Osteocyte (in vitro differentiated cells): ENCODE measurements around the gene ANKLE2. TPM values are rescaled to one million over a fixed set of nuclear protein-coding genes. Genes with fewer than 3 reads are reported as not detected.

ENCODE experiments used
- DNase-seq: peaks from one replicate; pipeline ENCODE4 v3.0.0; 2021; ENCODE audit warnings: mixed read lengths; ENCODE audit not compliant: unreplicated experiment; ENCODE audit errors: extremely low spot score
- H3K27ac Mint-ChIP-seq: one replicate; pipeline ENCODE4 v1.8.0; 2021; ENCODE audit warnings: mild to moderate bottlenecking, mixed read lengths; ENCODE audit not compliant: unreplicated experiment
- H3K27me3 Mint-ChIP-seq: one replicate; pipeline ENCODE4 v1.8.0; 2021; ENCODE audit warnings: mixed read lengths; ENCODE audit not compliant: unreplicated experiment
- H3K36me3 Mint-ChIP-seq: one replicate; pipeline ENCODE4 v1.8.0; 2021; ENCODE audit warnings: mixed read lengths; ENCODE audit not compliant: unreplicated experiment
- H3K4me1 Mint-ChIP-seq: one replicate; pipeline ENCODE4 v1.8.0; 2021; ENCODE audit warnings: mixed read lengths; ENCODE audit not compliant: unreplicated experiment
- H3K4me3 Mint-ChIP-seq: one replicate; pipeline ENCODE4 v1.8.0; 2021; ENCODE audit warnings: mild to moderate bottlenecking, moderate library complexity, mixed read lengths; ENCODE audit not compliant: unreplicated experiment
- H3K9me3 Mint-ChIP-seq: one replicate; pipeline ENCODE4 v1.8.0; 2021; ENCODE audit warnings: mixed read lengths; ENCODE audit not compliant: unreplicated experiment
- total RNA-seq: library from RNA; stranded (reverse); gene quantifications from 2 replicates; pipeline ENCODE4 v1.2.1, GENCODE V29; 2021
- TF ChIP-seq, protein P1 (sequence below): fragments of 200-600 bp; sonication (generic); IDR thresholded peaks from 2 replicates; pipeline ENCODE4 v1.5.0; 2021; ENCODE audit warnings: antibody characterized with exemption, mild to moderate bottlenecking, moderate library complexity

The ANKLE2 gene
- total RNA-seq, 1 donor from 2014 or later = 70.0 TPM

DNA sequence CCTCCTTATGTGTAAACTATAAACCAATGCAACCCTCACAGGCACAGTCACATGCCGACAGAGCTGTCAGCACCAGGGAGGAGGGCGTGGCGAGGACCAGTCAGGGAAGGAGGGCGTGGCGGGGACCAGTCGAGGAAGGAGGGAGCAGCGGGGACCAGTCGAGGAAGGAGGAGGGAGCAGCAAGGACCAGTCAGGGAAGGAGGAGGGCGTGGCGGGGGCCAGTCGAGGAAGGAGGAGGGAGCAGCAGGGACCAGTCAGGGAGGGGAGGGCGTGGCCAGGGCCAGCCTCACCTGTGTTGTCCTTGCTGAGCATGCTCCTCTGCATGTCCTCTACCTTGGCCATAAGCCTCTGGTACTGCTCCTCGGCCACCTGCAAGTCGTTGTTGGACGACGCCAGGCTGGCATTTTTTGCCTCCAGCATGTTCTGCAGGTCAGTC lies 42.8 kb upstream of the ANKLE2 start:
- H3K36me3 Mint-ChIP-seq = peaks cover 63% of the 10 kb centered on the region
- no peaks in the 10 kb centered on the region for H3K4me1 Mint-ChIP-seq
- H3K4me3 Mint-ChIP-seq = no peak overlapping the region
- H3K27me3 Mint-ChIP-seq = no peaks in the 10 kb centered on the region
- H3K9me3 Mint-ChIP-seq = no peaks in the 10 kb centered on the region
- no peak for DNase-seq
- no peak overlapping the region for H3K27ac Mint-ChIP-seq
- TF ChIP-seq, protein P1, sequence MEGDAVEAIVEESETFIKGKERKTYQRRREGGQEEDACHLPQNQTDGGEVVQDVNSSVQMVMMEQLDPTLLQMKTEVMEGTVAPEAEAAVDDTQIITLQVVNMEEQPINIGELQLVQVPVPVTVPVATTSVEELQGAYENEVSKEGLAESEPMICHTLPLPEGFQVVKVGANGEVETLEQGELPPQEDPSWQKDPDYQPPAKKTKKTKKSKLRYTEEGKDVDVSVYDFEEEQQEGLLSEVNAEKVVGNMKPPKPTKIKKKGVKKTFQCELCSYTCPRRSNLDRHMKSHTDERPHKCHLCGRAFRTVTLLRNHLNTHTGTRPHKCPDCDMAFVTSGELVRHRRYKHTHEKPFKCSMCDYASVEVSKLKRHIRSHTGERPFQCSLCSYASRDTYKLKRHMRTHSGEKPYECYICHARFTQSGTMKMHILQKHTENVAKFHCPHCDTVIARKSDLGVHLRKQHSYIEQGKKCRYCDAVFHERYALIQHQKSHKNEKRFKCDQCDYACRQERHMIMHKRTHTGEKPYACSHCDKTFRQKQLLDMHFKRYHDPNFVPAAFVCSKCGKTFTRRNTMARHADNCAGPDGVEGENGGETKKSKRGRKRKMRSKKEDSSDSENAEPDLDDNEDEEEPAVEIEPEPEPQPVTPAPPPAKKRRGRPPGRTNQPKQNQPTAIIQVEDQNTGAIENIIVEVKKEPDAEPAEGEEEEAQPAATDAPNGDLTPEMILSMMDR = no peak

DNA sequence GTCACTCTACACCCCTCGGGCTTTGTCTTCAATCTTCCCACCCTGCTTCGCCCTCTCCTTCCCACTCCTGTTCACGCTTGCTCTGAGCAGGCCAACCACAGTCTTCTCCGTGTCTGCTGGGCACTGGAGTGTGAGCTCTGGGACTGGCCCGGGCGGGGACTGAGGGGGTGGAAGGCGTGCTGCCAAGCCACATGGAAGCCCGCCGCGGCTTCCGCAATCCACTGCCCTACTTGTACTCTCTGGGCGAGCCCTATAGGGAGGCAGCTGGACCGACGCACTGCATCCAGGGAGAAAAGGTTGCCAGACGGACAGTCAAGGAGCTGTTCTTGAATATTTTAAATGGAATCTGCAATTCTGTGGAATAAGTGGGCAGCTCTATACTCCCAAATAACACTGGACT lies 42.3 kb upstream of the ANKLE2 start:
- H3K27ac Mint-ChIP-seq = no peak overlapping the region
- H3K4me1 Mint-ChIP-seq = no peaks in the 10 kb centered on the region
- no peaks in the 10 kb centered on the region for H3K27me3 Mint-ChIP-seq
- TF ChIP-seq, protein P1 = no peak
- H3K9me3 Mint-ChIP-seq = no peaks in the 10 kb centered on the region
- no peak for DNase-seq
- H3K36me3 Mint-ChIP-seq = peaks cover 62% of the 10 kb centered on the region
- H3K4me3 Mint-ChIP-seq = no peak overlapping the region

DNA sequence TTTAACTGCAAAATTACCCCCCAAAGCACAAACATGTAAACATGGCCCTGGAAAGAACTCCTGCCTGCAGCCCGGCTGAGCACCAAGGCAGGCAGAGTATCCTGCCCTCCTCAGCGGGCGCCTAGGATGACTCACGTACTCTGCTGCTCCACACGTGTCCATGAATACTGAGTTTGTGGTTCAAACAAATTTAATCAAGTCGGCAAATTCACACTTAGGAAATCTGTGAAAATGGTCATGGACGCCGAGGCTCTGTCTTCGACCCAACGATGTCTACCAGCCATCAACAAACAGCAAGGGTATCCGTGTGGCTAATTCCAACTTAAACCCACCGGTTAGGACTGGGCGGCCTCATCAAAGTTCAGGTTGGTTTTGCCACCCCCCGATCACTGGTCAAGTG lies 41.5 kb upstream of the ANKLE2 start:
- Mint-ChIP-seq H3K36me3 (peaks cover 57% of the 10 kb centered on the region), H3K4me1 (no peaks in the 10 kb centered on the region), H3K27me3 (no peaks in the 10 kb centered on the region), H3K27ac (no peak overlapping the region), H3K9me3 (no peaks in the 10 kb centered on the region), H3K4me3 (no peak overlapping the region)
- TF ChIP-seq, protein P1 = no peak
- DNase-seq = no peak

DNA sequence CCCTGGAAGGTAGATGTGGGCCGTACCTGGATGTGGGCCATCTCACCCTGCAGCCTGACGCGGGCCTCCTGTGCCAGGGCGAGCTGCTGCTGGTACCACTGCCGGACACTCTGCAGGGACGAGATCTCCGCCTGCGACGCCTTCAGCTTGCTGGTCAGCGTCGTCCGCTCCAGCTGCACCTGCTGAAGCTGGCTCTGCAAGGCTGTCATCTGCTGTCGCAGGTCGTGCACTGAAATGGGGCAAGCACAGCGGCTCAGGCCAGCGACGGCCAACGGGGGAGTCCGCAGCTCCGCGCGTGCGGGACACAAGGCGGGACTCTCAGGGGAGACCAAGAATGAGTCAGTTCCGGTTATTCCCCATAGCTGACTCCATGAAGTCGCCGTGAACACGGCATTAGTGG lies 40.1 kb upstream of the ANKLE2 start:
- DNase-seq = no peak
- TF ChIP-seq, protein P1 = no peak
- no peaks in the 10 kb centered on the region for H3K27me3 Mint-ChIP-seq
- H3K36me3 Mint-ChIP-seq = peaks cover 52% of the 10 kb centered on the region
- no peaks in the 10 kb centered on the region for H3K4me1 Mint-ChIP-seq
- H3K9me3 Mint-ChIP-seq = no peaks in the 10 kb centered on the region
- no peak overlapping the region for H3K27ac Mint-ChIP-seq
- H3K4me3 Mint-ChIP-seq = no peak overlapping the region

DNA sequence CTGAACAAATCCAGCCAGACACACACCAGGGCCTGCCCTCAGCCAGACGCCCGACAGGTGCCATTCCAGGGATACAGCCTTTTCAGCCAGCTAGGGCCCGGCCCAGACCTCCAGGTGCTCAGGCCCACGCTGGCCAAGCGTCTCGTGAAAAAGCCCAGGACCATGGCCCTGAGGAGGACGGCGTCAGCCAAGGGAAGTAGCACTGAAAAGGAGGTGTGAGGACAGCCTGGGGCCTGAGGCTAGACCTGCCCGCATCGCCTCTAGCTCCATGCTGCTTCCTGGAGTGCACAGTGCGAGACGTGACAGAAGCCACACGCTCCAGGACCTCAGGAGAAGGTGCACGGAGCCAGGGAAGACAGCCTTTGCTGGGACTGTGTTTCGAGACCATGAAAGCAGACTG lies 37.2 kb upstream of the ANKLE2 start:
- H3K9me3 Mint-ChIP-seq = no peaks in the 10 kb centered on the region
- no peak overlapping the region for H3K4me3 Mint-ChIP-seq
- no peak for DNase-seq
- peaks cover 52% of the 10 kb centered on the region for H3K36me3 Mint-ChIP-seq
- no peaks in the 10 kb centered on the region for H3K4me1 Mint-ChIP-seq
- H3K27me3 Mint-ChIP-seq = no peaks in the 10 kb centered on the region
- TF ChIP-seq, protein P1 = no peak
- H3K27ac Mint-ChIP-seq = no peak overlapping the region
